ENCODE data around the gene RUVBL1. TPM values are rescaled to one million over a fixed set of nuclear protein-coding genes. Genes with fewer than 3 reads are reported as not detected.

Gene RUVBL1
- total RNA-seq, 1 donor from 2014 or later = 18.8 TPM

DNA sequence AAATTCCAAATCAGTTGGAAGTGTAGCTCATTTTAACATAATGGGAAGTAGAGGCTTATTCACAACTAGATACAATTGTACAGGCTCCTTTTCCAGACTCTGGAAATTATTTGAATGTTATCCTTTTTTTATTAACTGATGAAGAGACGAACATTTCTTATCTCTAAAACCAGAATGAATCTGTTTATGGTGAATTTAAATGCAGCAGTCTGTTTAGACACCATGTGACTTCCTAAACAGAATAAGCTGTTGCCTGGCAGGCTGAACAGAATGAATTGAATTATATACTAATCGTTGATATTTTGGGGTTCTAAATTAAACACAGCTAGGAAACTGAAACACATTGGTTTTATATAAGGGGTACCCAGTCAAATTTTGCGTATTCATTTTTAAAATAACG, 67.4 kb downstream of the RUVBL1 start:
- DNase-seq (ENCODE audit: low spot score) = no peak
- no peak overlapping the region for H3K27ac Mint-ChIP-seq (ENCODE audit: unreplicated experiment)
- TF ChIP-seq, protein P1, sequence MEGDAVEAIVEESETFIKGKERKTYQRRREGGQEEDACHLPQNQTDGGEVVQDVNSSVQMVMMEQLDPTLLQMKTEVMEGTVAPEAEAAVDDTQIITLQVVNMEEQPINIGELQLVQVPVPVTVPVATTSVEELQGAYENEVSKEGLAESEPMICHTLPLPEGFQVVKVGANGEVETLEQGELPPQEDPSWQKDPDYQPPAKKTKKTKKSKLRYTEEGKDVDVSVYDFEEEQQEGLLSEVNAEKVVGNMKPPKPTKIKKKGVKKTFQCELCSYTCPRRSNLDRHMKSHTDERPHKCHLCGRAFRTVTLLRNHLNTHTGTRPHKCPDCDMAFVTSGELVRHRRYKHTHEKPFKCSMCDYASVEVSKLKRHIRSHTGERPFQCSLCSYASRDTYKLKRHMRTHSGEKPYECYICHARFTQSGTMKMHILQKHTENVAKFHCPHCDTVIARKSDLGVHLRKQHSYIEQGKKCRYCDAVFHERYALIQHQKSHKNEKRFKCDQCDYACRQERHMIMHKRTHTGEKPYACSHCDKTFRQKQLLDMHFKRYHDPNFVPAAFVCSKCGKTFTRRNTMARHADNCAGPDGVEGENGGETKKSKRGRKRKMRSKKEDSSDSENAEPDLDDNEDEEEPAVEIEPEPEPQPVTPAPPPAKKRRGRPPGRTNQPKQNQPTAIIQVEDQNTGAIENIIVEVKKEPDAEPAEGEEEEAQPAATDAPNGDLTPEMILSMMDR (IDR thresholded peaks at IDR 0.05) = no peak
- H3K4me3 Mint-ChIP-seq (ENCODE audit: unreplicated experiment) = no peak overlapping the region
- no peaks in the 10 kb centered on the region for H3K27me3 Mint-ChIP-seq (ENCODE audit: low read depth)
- H3K36me3 Mint-ChIP-seq (ENCODE audit: low read depth) = peaks cover 53% of the 10 kb centered on the region
- H3K4me1 Mint-ChIP-seq (ENCODE audit: low read depth) = peaks cover 65% of the 10 kb centered on the region
- H3K9me3 Mint-ChIP-seq (ENCODE audit: low read depth) = no peaks in the 10 kb centered on the region

DNA sequence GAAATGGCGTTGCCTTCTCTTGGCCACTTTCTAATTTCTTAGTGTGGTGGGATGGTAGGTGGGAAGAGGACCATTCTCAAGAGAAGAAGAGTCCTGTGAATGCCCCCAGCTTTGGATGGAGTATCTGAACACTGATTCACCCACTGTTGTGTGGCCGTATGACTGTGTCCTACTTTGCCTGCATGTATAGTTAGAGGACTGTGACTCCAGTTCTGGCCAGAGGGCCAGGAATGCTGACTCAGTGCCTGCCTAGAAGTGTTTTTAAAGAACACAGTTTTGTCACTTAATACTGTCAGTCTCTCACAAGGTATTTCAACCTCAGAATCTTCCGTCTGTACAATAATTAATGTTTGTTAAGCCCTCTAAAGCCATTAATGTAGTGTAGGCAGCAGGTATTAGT, 69.2 kb downstream of the RUVBL1 start:
- peak overlapping the region; percentile 92 for H3K4me3 Mint-ChIP-seq (ENCODE audit: unreplicated experiment)
- no peaks in the 10 kb centered on the region for H3K9me3 Mint-ChIP-seq (ENCODE audit: low read depth)
- peaks cover 52% of the 10 kb centered on the region for H3K4me1 Mint-ChIP-seq (ENCODE audit: low read depth)
- DNase-seq (ENCODE audit: low spot score) = no peak
- no peaks in the 10 kb centered on the region for H3K27me3 Mint-ChIP-seq (ENCODE audit: low read depth)
- TF ChIP-seq, protein P1 (IDR thresholded peaks at IDR 0.05) = no peak
- peaks cover 37% of the 10 kb centered on the region for H3K36me3 Mint-ChIP-seq (ENCODE audit: low read depth)
- peak overlapping the region; percentile 99 for H3K27ac Mint-ChIP-seq (ENCODE audit: unreplicated experiment)

DNA sequence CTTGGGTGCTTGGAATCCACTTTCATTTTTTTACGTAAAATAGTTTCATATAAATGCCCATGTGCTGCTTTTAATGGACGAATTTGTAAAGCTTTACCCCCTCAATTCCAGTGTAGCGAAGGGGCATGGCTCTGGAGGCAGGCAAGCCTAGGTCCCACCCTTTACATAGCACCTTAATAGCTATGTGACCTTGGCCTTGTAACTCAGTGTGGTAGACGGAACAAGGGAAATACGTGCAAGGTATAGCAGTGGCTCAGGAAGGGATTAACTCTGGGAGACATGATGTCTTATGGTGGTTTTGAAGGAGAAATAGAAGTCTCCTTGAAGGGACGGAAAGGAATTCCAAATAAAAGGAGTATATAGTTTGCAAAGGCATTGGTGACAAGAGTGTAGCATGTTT, 70.0 kb downstream of the RUVBL1 start:
- TF ChIP-seq, protein P1 (IDR thresholded peaks at IDR 0.05) = no peak
- peaks cover 49% of the 10 kb centered on the region for H3K4me1 Mint-ChIP-seq (ENCODE audit: low read depth)
- H3K4me3 Mint-ChIP-seq (ENCODE audit: unreplicated experiment) = peak overlapping the region; percentile 92
- no peaks in the 10 kb centered on the region for H3K9me3 Mint-ChIP-seq (ENCODE audit: low read depth)
- H3K36me3 Mint-ChIP-seq (ENCODE audit: low read depth) = peaks cover 32% of the 10 kb centered on the region
- no peaks in the 10 kb centered on the region for H3K27me3 Mint-ChIP-seq (ENCODE audit: low read depth)
- peak overlapping the region; percentile 99 for H3K27ac Mint-ChIP-seq (ENCODE audit: unreplicated experiment)
- no peak for DNase-seq (ENCODE audit: low spot score)

DNA sequence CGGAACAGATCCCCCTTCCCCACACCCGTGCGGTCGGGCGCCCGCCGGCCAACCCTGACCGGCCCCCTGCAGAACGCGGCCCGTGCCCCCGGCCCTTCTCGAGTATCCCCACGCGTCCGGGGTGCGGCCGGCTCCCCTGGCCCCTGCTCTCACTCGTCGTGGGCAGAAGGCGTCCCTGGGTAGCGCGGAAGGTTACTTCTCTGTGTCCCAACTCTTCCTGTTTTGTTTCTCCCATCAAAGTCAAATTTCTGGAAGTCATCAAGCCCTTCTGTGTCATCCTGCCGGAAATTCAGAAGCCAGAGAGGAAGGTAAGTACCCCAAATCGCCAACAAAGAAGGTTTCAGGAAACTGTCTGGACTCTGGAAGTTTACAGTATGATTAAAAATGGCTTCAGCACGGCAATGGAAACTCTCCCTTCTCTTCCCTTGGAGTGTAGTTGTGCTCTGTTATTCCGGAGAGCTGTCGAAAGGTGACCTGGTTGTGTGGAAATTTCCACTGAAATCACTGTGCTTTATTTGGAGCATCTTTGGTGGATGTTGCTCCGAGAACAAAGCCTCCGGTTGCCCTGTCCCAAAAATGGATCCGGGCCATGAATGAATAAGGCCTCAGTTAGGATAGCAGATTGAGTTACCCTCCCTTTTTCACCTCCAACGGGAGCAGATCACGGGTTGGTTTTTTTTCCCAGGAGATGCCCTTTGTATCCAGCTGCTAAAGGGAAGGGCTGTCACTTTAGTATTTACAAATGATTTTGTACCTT, 70.8 kb downstream of the RUVBL1 start:
- H3K27ac Mint-ChIP-seq (ENCODE audit: unreplicated experiment) = peak overlapping the region; percentile 99
- no peaks in the 10 kb centered on the region for H3K9me3 Mint-ChIP-seq (ENCODE audit: low read depth)
- peak overlapping the region; percentile 92 for H3K4me3 Mint-ChIP-seq (ENCODE audit: unreplicated experiment)
- TF ChIP-seq, protein P1 (IDR thresholded peaks at IDR 0.05) = no peak
- H3K36me3 Mint-ChIP-seq (ENCODE audit: low read depth) = peaks cover 32% of the 10 kb centered on the region
- DNase-seq (ENCODE audit: low spot score) = no peak
- H3K4me1 Mint-ChIP-seq (ENCODE audit: low read depth) = peaks cover 47% of the 10 kb centered on the region
- no peaks in the 10 kb centered on the region for H3K27me3 Mint-ChIP-seq (ENCODE audit: low read depth)

DNA sequence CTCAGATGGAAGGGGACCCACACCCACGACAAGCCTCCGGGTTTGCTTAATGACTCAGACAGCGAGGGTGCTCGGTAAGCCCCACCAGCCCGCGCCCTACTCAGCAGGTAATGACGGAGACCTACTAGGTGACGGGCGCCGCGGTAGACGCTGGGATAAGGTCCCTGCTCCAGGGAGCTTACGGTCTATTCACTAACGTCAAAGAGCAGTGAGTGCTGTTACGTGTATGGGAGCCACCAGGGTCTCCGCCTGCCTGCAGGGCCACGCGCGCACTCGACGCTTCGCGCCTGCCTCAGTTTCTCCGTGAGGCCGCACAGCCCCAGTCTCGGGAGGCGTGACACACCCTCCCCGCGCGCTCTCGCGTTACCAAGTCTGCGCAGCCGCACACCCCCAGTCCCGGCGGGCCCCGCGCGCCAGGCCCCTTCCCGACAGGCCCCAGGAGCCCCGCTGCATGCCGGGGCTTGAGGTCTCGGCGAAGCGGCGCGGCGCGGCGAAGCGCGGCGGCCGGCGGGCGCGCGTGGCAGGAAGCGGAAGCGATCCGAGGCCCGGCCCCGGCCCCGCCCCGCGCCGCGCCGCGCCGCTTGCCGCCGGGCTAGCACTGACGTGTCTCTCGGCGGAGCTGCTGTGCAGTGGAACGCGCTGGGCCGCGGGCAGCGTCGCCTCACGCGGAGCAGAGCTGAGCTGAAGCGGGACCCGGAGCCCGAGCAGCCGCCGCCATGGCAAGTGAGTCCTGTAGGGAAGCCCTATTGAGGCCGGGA, 71.6 kb downstream of the RUVBL1 start, which contains the start of gene SEC61A1:
Gene SEC61A1, plus strand, starts transcription at position 601 of the 758 bp plus-strand sequence. Its CDS starts 116 bp downstream, at position 717.
- DNase-seq (ENCODE audit: low spot score) = peak; percentile 98
- Mint-ChIP-seq H3K4me1 (ENCODE audit: low read depth) (peaks cover 47% of the 10 kb centered on the region), H3K36me3 (ENCODE audit: low read depth) (peaks cover 30% of the 10 kb centered on the region), H3K4me3 (ENCODE audit: unreplicated experiment) (peak within 1 kb of the TSS; percentile 92), H3K27ac (ENCODE audit: unreplicated experiment) (peak within 1 kb of the TSS; percentile 99), H3K27me3 (ENCODE audit: low read depth) (no peaks in the 10 kb centered on the region), H3K9me3 (ENCODE audit: low read depth) (no peaks in the 10 kb centered on the region)
- TF ChIP-seq, protein P1 (IDR thresholded peaks at IDR 0.05) = no peak

All from chondrocyte (in vitro differentiated cells).